ENCODE measurements around the gene DEPDC5. TPM values are rescaled to one million over a fixed set of nuclear protein-coding genes. Genes with fewer than 3 reads are reported as not detected.

The DEPDC5 gene
- total and polyA plus RNA-seq, 2 of the 8 experiments (the other 6 are each of a cell fraction or from before 2014, with no cell fraction given): 18.3 to 26.5 TPM

DNA sequence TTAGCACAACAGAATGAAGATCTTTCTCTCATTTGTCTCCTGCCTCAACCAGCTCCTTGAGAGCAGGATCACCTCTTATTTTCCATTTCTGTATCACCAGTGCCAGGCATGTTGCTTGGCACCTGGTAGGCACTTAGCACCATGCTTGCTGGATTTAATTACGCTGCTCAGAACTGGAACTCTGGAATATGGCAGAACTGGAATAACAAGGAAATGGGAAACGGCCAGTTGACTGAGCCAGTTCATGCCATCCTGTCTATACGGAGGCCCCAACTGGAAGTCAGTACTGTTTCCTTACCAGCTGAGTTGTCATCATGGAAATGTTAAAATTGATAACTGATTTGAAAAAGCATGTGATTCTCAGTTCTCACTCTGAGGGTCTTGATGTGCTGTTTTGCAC lies 121.0 kb downstream of the DEPDC5 start:
- H3K36me3 ChIP-seq (ENCODE audit: control insufficient read depth in 2 of 4, insufficient read depth in 4 of 4, low read length in 3 of 4): peaks cover 0 to 5% (median 2%) of the 10 kb centered on the region in 4 experiments; a peak in 1 of 8 replicates
- no peak overlapping the region for H4K8ac ChIP-seq (ENCODE audit: extremely low read depth, insufficient read depth, low read length)
- no peak overlapping the region for H3K4me2 ChIP-seq (ENCODE audit: insufficient read depth in 1 of 2, low read depth in 2 of 2, low read length in 2 of 2)
- H3K4ac ChIP-seq (replicated peaks; ENCODE audit: insufficient read length, low read depth, low read length): no peak overlapping the region
- no peak overlapping the region for H4K91ac ChIP-seq (replicated peaks; ENCODE audit: insufficient read length, low read length)
- no peaks in the 10 kb centered on the region for H3K27me3 ChIP-seq (replicated peaks in 1 of 4; ENCODE audit: control insufficient read depth in 3 of 4, extremely low read depth in 1 of 4, insufficient read depth in 3 of 4, low read length in 3 of 4)
- H2AK5ac ChIP-seq (ENCODE audit: low read depth, low read length): no peak overlapping the region
- H3K18ac ChIP-seq (ENCODE audit: extremely low read depth, low read length): no peak overlapping the region
- no peak overlapping the region for H3K9ac ChIP-seq (replicated peaks in 1 of 4; ENCODE audit: extremely low read depth in 1 of 4, low read depth in 3 of 4, low read length in 3 of 4)
- H2BK12ac ChIP-seq (ENCODE audit: low read depth, low read length): no peak overlapping the region
- ChIA-PET CTCF (ENCODE audit: partially characterized antibody) (interaction anchor here (0.7 to 2.9 kb wide), 5 partner anchors 9 to 331 kb away, joined by 3 to 11 read pairs (median 3); no protein-coding TSS in a partner anchor), POLR2A (ENCODE audit: partially characterized antibody) (interaction anchor here (1.8 kb wide), 1 partner anchor 76 kb away, joined by 4 read pairs; no protein-coding TSS in a partner anchor)
- no peak overlapping the region for H3K56ac ChIP-seq (replicated peaks; ENCODE audit: insufficient read length, low read depth, low read length)
- no peak overlapping the region for H2BK15ac ChIP-seq (ENCODE audit: low read length)
- H2BK120ac ChIP-seq (replicated peaks; ENCODE audit: low read depth, low read length): no peak overlapping the region
- H4K20me1 ChIP-seq (replicated peaks in 1 of 2; ENCODE audit: control insufficient read depth in 1 of 2, insufficient read depth in 2 of 2, low read length in 2 of 2): no peaks in the 10 kb centered on the region
- H3K27ac ChIP-seq (ENCODE audit: low read depth, low read length): no peak overlapping the region
- no peaks in the 10 kb centered on the region for H3K9me3 ChIP-seq (ENCODE audit: insufficient read depth in 2 of 2, low read depth in 1 of 2, low read length in 1 of 2)
- TF ChIP-seq POU5F1 (IDR thresholded peaks at IDR 0.05; ENCODE audit: low read depth, low read length) (no peak), JUND (IDR thresholded peaks at IDR 0.05; ENCODE audit: low read length) (no peak), EGR1 (IDR thresholded peaks at IDR 0.05; ENCODE audit: borderline replicate concordance, low read depth, low read length) (no peak), BCL11A (IDR thresholded peaks at IDR 0.05; ENCODE audit: low read depth in 2 of 2, low read length in 2 of 2) (no peak), FOSL1 (IDR thresholded peaks at IDR 0.05; ENCODE audit: insufficient read depth, low read depth, low read length) (no peak), TCF12 (IDR thresholded peaks at IDR 0.05; ENCODE audit: low read depth, low read length) (no peak), PHF8 (conservative IDR thresholded peaks at IDR 0.05; ENCODE audit: low read depth, low read length) (no peak), RNF2 (IDR thresholded peaks at IDR 0.05; ENCODE audit: borderline replicate concordance, low read depth, low read length, missing control alignments, poor library complexity, severe bottlenecking) (no peak), TEAD4 (IDR thresholded peaks at IDR 0.05; ENCODE audit: low read depth, low read length) (no peak), RBBP5 (IDR thresholded peaks at IDR 0.05; ENCODE audit: borderline replicate concordance, low read depth, low read length) (no peak)
- H2AFZ ChIP-seq (ENCODE audit: low read length): no peak overlapping the region
- no peak overlapping the region for H2BK5ac ChIP-seq (ENCODE audit: low read depth, low read length)
- H3K79me2 ChIP-seq (ENCODE audit: control insufficient read depth in 1 of 2, insufficient read depth in 2 of 2, low read length in 2 of 2): no peaks in the 10 kb centered on the region
- no peak overlapping the region for H3K23ac ChIP-seq (ENCODE audit: insufficient read length)
- no peaks in the 10 kb centered on the region for H3K79me1 ChIP-seq (ENCODE audit: low read depth, low read length)
- DNase-seq (ENCODE audit: low read depth in 1 of 2, low spot score in 2 of 2) (no peak), FAIRE-seq (no peak)
- no peak overlapping the region for H3K4me3 ChIP-seq (ENCODE audit: extremely low read depth in 1 of 4, insufficient read depth in 2 of 4, low read depth in 3 of 4, low read length in 4 of 4)
- H2BK20ac ChIP-seq (ENCODE audit: low read length): no peak overlapping the region
- 97% methylated on average over 3 of the region's 3 CpGs; no CpG with 5 or more reads in 1 of the 2 experiments for WGBS, 2 experiments (ENCODE audit: extremely low coverage in 1 of 2, insufficient coverage in 1 of 2, insufficient read length in 1 of 2, insufficient replicate concordance in 2 of 2, low coverage in 1 of 2, low lambda C conversion rate in 2 of 2, missing lambda C conversion rate in 1 of 2)
- H3K4me1 ChIP-seq (replicated peaks in 1 of 4; ENCODE audit: control insufficient read depth in 3 of 4, insufficient read depth in 4 of 4, low read length in 3 of 4): no peaks in the 10 kb centered on the region; a peak in 1 of 7 replicates
- no peak overlapping the region for H4K5ac ChIP-seq (ENCODE audit: insufficient read length, low read depth, low read length)
- H3K23me2 ChIP-seq (ENCODE audit: low read depth, low read length): no peaks in the 10 kb centered on the region
- no peak overlapping the region for H3K14ac ChIP-seq (ENCODE audit: insufficient read length)
